HEK293 (cell line): ENCODE data around the gene PIEZO1.

ENCODE experiments used
- GFI1B ChIP-seq: fragments of 450-650 bp; formaldehyde crosslinking; IDR thresholded peaks from 2 replicates; pipeline ENCODE4 v1.5.1; 2016; ENCODE audit warnings: missing biosample characterization, missing genetic modification characterization
- GLI4 ChIP-seq: fragments of 450-650 bp; formaldehyde crosslinking; IDR thresholded peaks from 2 replicates; pipeline ENCODE4 v1.5.1; 2016; ENCODE audit warnings: missing biosample characterization, missing genetic modification characterization
- MYNN ChIP-seq: fragments of 450-650 bp; formaldehyde crosslinking; IDR thresholded peaks from 2 replicates; pipeline ENCODE4 v1.5.1; 2016; ENCODE audit warnings: missing biosample characterization, missing genetic modification characterization, borderline replicate concordance
- PRDM2 ChIP-seq: fragments of 450-650 bp; formaldehyde crosslinking; IDR thresholded peaks from 2 replicates; pipeline ENCODE4 v1.5.1; 2016; ENCODE audit warnings: missing biosample characterization, missing genetic modification characterization, borderline replicate concordance
- PRDM4 ChIP-seq: fragments of 450-650 bp; formaldehyde crosslinking; IDR thresholded peaks from 2 replicates; pipeline ENCODE4 v1.5.1; 2017; ENCODE audit warnings: missing biosample characterization, missing genetic modification characterization
- SETDB1 ChIP-seq: IDR thresholded peaks from one replicate; pipeline ENCODE4 v1.6.1; 2017; ENCODE audit warnings: mild to moderate bottlenecking, low read length, moderate library complexity, mixed read lengths; ENCODE audit not compliant: insufficient read length
- SP7 ChIP-seq: fragments of 450-650 bp; formaldehyde crosslinking; IDR thresholded peaks from 2 replicates; pipeline ENCODE4 v1.5.1; 2016; ENCODE audit warnings: missing biosample characterization, missing genetic modification characterization
- WT1 ChIP-seq: fragments of 450-650 bp; formaldehyde crosslinking; IDR thresholded peaks from 2 replicates; pipeline ENCODE4 v1.5.1; 2016; ENCODE audit warnings: missing biosample characterization, missing genetic modification characterization
- ZBTB48 ChIP-seq: fragments of 450-650 bp; formaldehyde crosslinking; IDR thresholded peaks from 2 replicates; pipeline ENCODE4 v1.5.1; 2016; ENCODE audit warnings: missing biosample characterization, missing genetic modification characterization
- ZBTB6 ChIP-seq: fragments of 450-650 bp; formaldehyde crosslinking; IDR thresholded peaks from 2 replicates; pipeline ENCODE4 v1.5.1; 2017; ENCODE audit warnings: missing biosample characterization, missing genetic modification characterization
- ZFP3 ChIP-seq: fragments of 450-650 bp; formaldehyde crosslinking; IDR thresholded peaks from 2 replicates; pipeline ENCODE4 v1.5.1; 2016; ENCODE audit warnings: low read depth, missing biosample characterization, missing genetic modification characterization
- ZFP69B ChIP-seq: fragments of 450-650 bp; formaldehyde crosslinking; IDR thresholded peaks from 2 replicates; pipeline ENCODE4 v1.5.1; 2016; ENCODE audit warnings: missing biosample characterization, missing genetic modification characterization
- ZIC2 ChIP-seq: fragments of 450-650 bp; formaldehyde crosslinking; IDR thresholded peaks from 2 replicates; pipeline ENCODE4 v1.5.1; 2016; ENCODE audit warnings: missing biosample characterization, missing genetic modification characterization
- ZNF10 ChIP-seq: fragments of 450-650 bp; formaldehyde crosslinking; IDR thresholded peaks from 2 replicates; pipeline ENCODE4 v1.5.1; 2017; ENCODE audit warnings: missing biosample characterization, missing genetic modification characterization
- ZNF266 ChIP-seq: fragments of 450-650 bp; formaldehyde crosslinking; IDR thresholded peaks from 2 replicates; pipeline ENCODE4 v1.5.1; 2016; ENCODE audit warnings: missing biosample characterization, missing genetic modification characterization, low read depth
- ZNF324 ChIP-seq: fragments of 450-650 bp; formaldehyde crosslinking; IDR thresholded peaks from 2 replicates; pipeline ENCODE4 v1.5.1; 2016; ENCODE audit warnings: missing biosample characterization, missing genetic modification characterization
- ZNF335 ChIP-seq: fragments of 450-650 bp; formaldehyde crosslinking; conservative IDR thresholded peaks from 2 replicates; pipeline ENCODE4 v1.5.1; 2016; ENCODE audit warnings: missing biosample characterization, missing genetic modification characterization
- ZNF426 ChIP-seq: fragments of 450-650 bp; formaldehyde crosslinking; IDR thresholded peaks from 2 replicates; pipeline ENCODE4 v1.5.1; 2017; ENCODE audit warnings: missing biosample characterization, missing genetic modification characterization, mild to moderate bottlenecking, inconsistent platforms, moderate library complexity
- ZNF549 ChIP-seq: fragments of 450-650 bp; IDR thresholded peaks from 2 replicates; pipeline ENCODE4 v1.5.1; 2018; ENCODE audit warnings: missing biosample characterization, missing genetic modification characterization, mild to moderate bottlenecking, inconsistent platforms, moderate library complexity
- ZNF558 ChIP-seq: fragments of 450-650 bp; formaldehyde crosslinking; IDR thresholded peaks from 2 replicates; pipeline ENCODE4 v1.5.1; 2016; ENCODE audit warnings: missing biosample characterization, missing genetic modification characterization
- ZNF629 ChIP-seq: fragments of 450-650 bp; formaldehyde crosslinking; IDR thresholded peaks from 2 replicates; pipeline ENCODE4 v1.5.1; 2017; ENCODE audit warnings: missing biosample characterization, missing genetic modification characterization
- ZNF792 ChIP-seq: fragments of 450-650 bp; formaldehyde crosslinking; IDR thresholded peaks from 2 replicates; pipeline ENCODE4 v1.5.1; 2016; ENCODE audit warnings: missing biosample characterization, missing genetic modification characterization
- ZNF830 ChIP-seq: fragments of 450-650 bp; IDR thresholded peaks from 2 replicates; pipeline ENCODE4 v1.5.0; 2018; ENCODE audit warnings: missing biosample characterization, missing genetic modification characterization, low read depth, mild to moderate bottlenecking, moderate library complexity
- TF ChIP-seq, protein P1 (sequence below): fragments of 450-650 bp; formaldehyde crosslinking; IDR thresholded peaks from 2 replicates; pipeline ENCODE4 v1.5.1; 2016; ENCODE audit warnings: missing biosample characterization, missing genetic modification characterization
- TF ChIP-seq, protein P2 (sequence below): fragments of 450-650 bp; formaldehyde crosslinking; IDR thresholded peaks from 2 replicates; pipeline ENCODE4 v1.5.1; 2016; ENCODE audit warnings: missing biosample characterization, missing genetic modification characterization

Gene PIEZO1

GRCh38 chr16:88770461-88771293 lies 14.3 kb downstream of the PIEZO1 start (continued):
- TF ChIP-seq ZNF558 (tag by site-specific recombination) (no peak), PRDM4 (tag by site-specific recombination) (no peak), GFI1B (tag by site-specific recombination) (no peak), MYNN (tag by site-specific recombination) (no peak), ZNF335 (tag by site-specific recombination) (peak; percentile 38), SETDB1 (no peak), GLI4 (tag by site-specific recombination) (no peak), ZNF324 (tag by site-specific recombination) (peak; percentile 53), ZNF549 (tag by site-specific recombination) (no peak), ZNF266 (tag by site-specific recombination) (no peak), SP7 (tag by site-specific recombination) (peak; percentile 95), ZNF426 (tag by site-specific recombination) (no peak), ZNF629 (tag by site-specific recombination) (0 out of 2 replicates have a peak, but pooled peaks have one; percentile 61), ZFP69B (tag by site-specific recombination) (peak; percentile 73; the same call in 1 of the 2 replicates), ZBTB48 (tag by site-specific recombination) (peak; percentile 20; the same call in 1 of the 2 replicates), ZBTB6 (tag by site-specific recombination) (peak; percentile 72), ZIC2 (tag by site-specific recombination) (peak; percentile 95), PRDM2 (no peak), ZFP3 (no peak), ZNF10 (0 out of 2 replicates have a peak, but pooled peaks have one; percentile 5), ZNF792 (tag by site-specific recombination) (no peak), ZNF830 (tag by site-specific recombination) (no peak), WT1 (tag by site-specific recombination) (peak; percentile 54)
- TF ChIP-seq, protein P1, sequence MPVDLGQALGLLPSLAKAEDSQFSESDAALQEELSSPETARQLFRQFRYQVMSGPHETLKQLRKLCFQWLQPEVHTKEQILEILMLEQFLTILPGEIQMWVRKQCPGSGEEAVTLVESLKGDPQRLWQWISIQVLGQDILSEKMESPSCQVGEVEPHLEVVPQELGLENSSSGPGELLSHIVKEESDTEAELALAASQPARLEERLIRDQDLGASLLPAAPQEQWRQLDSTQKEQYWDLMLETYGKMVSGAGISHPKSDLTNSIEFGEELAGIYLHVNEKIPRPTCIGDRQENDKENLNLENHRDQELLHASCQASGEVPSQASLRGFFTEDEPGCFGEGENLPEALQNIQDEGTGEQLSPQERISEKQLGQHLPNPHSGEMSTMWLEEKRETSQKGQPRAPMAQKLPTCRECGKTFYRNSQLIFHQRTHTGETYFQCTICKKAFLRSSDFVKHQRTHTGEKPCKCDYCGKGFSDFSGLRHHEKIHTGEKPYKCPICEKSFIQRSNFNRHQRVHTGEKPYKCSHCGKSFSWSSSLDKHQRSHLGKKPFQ (tag by site-specific recombination) = no peak
- TF ChIP-seq, protein P2, sequence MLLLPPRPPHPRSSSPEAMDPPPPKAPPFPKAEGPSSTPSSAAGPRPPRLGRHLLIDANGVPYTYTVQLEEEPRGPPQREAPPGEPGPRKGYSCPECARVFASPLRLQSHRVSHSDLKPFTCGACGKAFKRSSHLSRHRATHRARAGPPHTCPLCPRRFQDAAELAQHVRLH (tag by site-specific recombination) = no peak
